Gastroesophageal sphincter (tissue), 3 donors: ENCODE data around the gene PANK1.

ENCODE experiments used
- CTCF ChIP-seq, 4 experiments: fragments of 200-600 bp in 2 of 4; fragments of 450-650 bp in 2 of 4; sonication (generic) in 1 of 4; IDR thresholded peaks; one replicate each; pipeline ENCODE4 v1.5.1; 2017 to 2019; ENCODE audit warnings: antibody characterized with exemption in 4 of 4, mild to moderate bottlenecking in 2 of 4, moderate library complexity in 2 of 4
- EP300 ChIP-seq: sonication (generic); formaldehyde crosslinking; IDR thresholded peaks from one replicate; pipeline ENCODE4 v1.6.1; 2017; ENCODE audit warnings: antibody characterized with exemption, mild to moderate bottlenecking
- POLR2AphosphoS5 ChIP-seq: sonication (generic); formaldehyde crosslinking; IDR thresholded peaks from one replicate; pipeline ENCODE4 v1.6.1; 2017; ENCODE audit warnings: antibody characterized with exemption

DNA sequence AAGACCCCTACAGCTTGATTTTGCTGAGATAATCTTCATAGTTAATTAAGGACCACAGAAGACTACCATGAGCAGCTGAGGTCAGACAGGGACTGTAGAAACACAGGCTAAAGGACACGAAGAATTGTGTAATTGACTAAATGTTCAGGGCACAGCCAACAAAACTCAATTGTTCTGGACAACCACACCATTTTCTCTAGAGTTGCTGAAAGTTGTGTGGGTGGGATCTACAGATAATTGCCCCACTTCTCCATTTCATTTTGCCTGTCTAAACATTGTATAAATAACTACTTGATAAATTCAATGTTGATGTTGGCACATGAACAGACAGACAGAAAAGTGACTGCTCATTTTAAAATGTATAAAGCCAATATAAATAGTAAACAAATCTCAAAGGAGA, 70.7 kb downstream of the PANK1 start:
- TF ChIP-seq CTCF (IDR thresholded peaks at IDR 0.05) = no peak
- TF ChIP-seq POLR2AphosphoS5 = no peak
- no peak for TF ChIP-seq EP300
